NOMO-1 treated with DMSO at 0.1 percent for 48 hours (cell line): ENCODE measurements around the gene ZXDC.
A peak's percentile ranks its signal among the peaks of the same experiment; 100 is the strongest.

Experiments
- DNase-seq: peaks from one replicate; lab custom pipeline; 2025; ENCODE audit not compliant: unreplicated experiment; lab: John Stamatoyannopoulos, UW

Gene ZXDC

GRCh38 chr3:126493051-126493450, 17.4 kb upstream of the ZXDC start:
- no peak for DNase-seq

DNA sequence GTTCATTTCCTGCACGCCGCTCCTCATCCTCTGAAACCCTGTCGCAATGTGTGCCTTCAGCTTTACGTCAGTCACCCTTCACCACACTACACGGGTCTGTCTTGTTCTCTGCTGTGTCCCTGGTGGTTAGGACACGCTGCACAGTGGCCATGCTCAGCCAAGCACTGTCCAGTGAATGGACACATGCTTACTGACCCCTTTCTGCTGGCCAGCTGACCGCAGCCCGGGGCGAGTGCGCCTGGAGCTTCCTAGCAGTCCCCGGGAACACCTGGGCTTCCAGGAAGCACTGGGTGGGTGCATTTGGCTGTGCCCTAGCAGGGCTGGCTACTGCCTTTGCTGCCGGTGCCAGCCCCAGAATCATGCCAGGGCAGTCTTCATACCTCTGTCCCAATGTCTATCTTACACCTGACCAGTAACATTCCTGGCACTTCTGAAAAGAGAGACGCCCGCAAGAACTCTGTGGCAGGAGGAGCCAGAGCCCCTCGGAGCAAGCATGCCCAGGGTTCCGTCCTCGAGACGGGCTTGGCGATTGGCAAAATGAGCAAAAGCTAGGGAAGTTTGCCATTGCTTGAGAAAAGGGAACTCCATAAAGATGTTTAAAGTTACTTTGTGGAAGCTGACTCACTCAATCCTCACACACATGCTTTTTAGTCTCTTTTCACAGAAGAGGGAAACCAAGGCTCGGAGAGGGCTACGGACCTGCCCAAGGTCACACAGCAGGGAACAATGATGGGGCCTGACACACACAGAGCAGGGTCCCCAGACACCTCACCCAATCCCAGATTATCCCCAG, 15.7 kb upstream of the ZXDC start:
- peak; percentile 41 for DNase-seq

DNA sequence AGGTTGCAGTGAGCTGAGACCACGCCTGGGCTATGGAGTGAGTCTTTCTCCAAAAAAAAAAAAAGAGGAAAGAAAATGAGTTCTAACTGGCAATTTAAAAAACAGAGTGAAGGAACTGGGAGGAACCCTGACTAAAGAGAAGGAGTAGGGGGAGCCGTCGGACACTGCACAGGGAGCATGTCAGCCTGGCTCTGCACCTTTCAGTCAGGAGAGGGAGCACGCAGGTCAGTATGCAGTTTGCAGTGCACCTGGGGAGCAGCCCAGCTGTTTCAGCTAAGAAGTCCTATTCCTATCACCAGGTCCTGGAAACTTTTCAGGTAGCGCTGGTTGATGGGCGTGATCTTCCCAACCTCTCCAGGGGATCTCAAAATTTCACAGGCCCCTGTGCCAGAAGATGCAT, 14.9 kb upstream of the ZXDC start:
- DNase-seq = no peak

DNA sequence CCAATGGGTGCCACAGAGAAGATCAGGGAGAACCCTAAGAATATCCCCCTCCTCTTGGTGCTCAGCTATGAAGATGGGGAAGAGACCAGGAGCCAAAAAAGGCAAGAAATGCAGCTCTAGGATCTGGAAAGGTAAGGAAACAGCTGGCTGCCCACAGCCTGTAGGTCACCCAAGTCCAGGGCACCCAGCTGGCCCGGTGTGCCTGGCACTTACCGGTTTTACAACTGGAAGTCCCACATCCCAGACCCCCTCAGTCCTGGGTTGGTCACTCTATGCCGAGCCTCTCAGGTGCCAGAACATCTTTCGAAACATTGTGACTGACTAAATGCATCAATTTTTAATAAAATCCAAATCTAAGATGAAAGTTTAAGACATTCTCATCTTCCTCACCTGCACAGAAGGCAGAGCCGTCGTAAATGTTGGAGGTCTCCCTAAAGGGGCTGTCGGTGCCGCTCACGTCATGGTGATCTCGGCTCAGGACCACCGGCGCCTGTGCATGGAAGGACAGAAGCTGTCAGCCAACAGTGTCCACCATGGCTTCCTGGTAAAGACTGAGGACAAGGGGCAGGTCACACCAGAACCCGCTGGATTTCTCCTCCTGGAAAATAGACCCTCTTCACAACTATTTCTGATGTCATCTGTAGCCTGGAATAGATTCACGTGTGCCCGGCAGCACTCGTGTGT, 13.3 kb upstream of the ZXDC start:
- DNase-seq = no peak

GRCh38 chr3:126488185-126488584, 12.5 kb upstream of the ZXDC start:
- DNase-seq = no peak

GRCh38 chr3:126487151-126487771, 11.6 kb upstream of the ZXDC start:
- DNase-seq = peak; percentile 61

GRCh38 chr3:126486360-126486847, 10.7 kb upstream of the ZXDC start:
- DNase-seq = no peak

- no peak for DNase-seq
Observed at GRCh38 chr3:126485956-126486355, 10.3 kb upstream of the ZXDC start.

DNA sequence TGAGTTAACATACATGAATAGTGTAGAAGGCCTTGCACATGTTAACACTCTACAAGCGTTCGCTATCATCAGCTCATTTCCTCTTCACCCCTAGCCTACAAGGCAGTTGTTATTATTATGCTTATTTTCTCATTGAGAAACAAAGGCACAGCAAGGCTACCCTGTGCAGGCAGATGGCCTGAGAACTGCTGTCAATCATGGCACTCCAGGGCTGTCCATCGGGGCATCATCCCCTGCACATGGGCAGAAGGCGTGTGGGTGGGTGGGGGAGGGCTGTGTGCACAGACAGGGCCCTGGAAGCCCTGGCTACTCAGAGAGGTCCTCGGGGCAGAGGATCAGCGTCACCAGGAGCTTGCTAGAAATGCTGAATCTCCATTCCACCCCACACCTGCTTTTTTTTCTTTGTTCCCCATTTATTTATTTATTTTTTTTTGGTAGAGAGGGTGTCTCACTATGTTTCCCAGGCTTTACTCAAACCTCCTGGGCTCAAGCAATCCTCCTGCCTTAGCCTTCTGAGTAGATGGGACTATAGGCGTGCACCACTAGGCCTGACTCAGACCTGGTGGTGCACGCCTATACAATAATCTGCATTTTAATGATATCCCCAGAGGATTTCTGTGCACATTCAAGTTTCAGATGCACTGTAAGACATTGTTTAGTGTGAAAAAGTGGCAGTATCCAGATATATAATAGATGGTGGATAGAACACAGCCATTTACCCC, 9.6 kb upstream of the ZXDC start:
- no peak for DNase-seq

- no peak for DNase-seq
Observed at GRCh38 chr3:126484662-126485061, 9.0 kb upstream of the ZXDC start.

DNA sequence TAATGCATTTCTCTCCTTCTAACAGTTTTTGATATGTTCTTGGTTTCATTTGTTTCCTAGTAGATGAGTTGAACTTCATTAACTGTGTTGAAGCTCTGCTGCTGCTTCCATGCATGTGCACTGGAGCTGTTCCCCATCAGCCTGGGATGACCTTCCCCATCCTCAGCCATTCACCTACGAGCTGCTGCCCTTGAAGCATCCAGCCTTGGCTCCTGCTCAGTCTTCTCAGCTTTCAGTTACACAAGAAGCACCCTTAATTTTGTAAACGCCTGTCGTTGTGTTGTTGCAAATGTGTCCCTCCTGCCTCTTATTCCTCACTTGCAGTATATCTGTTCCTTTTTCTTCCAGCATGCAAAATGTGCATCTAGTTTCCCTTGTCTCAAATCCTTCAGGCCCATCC, 8.5 kb upstream of the ZXDC start:
- no peak for DNase-seq

DNA sequence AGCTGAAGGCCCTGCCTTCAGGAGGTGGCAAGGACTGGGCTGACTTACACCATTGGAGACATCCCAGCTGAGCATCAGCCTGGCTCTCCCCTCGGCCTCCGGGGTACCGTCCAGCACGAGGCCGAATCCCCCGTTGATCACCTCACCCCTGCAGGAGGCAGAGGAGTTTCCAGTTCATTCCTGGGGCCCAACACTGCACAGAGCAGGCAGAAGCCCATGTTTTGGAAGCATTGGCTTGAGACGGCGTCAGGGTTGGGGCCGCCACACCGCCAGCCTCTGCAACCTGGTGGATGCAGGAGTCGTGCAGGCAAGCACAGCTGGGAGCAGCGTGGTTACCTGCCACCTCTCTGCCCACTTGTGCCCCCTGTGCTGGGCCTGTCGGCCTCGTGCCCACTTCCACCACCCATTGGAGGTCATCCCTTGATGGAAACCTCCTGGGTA, 7.7 kb upstream of the ZXDC start:
- DNase-seq = no peak

DNA sequence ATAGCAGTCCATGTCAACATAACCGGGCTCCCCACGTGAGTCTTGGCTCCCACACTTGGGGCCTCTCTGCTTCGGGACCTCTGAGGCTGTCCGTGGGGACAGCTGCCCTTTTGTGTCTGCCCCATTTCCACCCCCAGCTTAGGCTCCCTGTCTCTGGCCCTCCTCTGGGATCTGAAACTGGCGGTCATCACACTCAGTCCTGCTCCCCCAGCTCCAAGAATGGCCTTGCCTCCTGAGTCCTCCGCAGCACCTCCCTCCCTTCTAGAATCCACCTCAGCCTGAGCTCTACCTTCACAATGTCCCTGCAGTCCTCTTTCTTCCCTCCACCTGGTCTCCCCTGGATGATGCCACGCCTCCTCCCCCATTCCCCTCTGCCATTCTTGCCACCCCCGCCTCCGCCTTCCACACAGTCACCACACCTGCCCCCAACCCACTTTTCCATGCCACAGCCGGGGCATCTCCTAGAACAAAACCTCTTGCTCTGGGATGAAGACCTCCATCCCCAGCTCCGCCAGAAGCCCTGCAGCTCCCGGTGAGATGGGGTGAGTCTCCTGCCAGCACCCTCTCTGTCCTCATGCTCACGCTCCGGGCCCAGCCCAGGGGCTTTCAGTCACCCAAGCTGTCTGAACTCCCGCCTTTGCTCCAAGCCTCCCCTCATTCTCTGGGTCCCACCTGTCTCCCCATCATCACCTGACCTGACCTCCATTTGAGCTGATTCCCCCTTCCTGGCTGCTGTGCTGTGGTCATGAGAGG, 7.0 kb upstream of the ZXDC start:
- DNase-seq = no peak

DNA sequence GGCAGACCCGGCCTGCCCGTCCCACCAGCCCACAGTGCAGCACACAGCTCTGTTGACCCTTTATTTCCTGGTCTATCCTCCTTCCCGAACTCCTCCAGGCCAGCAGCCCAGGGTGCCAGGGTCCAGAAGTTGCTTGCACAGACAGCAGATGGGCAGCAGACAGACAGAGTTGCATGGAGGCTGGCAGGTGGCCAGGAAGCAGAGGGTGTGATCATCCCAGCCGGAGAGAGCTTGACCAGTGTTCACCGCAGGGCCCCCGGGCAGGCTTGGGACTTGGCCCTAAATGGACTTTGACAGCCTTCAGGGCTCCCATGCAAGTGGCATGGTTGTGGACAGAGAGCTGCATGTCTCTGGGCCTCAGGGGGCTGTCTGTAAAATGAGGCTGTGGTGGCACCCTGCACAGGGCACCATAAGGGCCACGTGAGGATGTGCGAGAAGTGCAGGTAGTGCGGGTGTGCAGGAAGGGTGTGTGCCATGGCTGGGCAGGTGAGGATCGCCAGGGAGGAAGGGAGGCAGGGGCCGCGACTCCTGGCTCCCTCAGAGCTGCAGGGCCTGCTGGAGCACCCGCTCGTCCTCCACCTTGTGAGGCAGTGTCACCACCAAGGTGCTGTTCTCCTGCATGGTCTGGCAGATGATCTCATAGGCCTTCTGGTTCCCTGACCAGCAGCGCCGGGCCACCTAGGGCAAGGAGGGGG, 6.3 kb upstream of the ZXDC start:
- no peak for DNase-seq

- DNase-seq = no peak
Observed at GRCh38 chr3:126480861-126481260, 5.2 kb upstream of the ZXDC start.

- DNase-seq = no peak
Observed at GRCh38 chr3:126480206-126480605, 4.5 kb upstream of the ZXDC start.

- DNase-seq = no peak
Observed at GRCh38 chr3:126479642-126480041, 4.0 kb upstream of the ZXDC start.

GRCh38 chr3:126478581-126479310, 3.1 kb upstream of the ZXDC start:
- no peak for DNase-seq

- no peak for DNase-seq
Observed at GRCh38 chr3:126477061-126477380, 1.3 kb upstream of the ZXDC start.
